ENCODE measurements around the gene KRTAP29-1. TPM values are rescaled to one million over a fixed set of nuclear protein-coding genes. Genes with fewer than 3 reads are reported as not detected.
"Not testable (repeated sequence)": the region's sequence is repeated elsewhere in the genome, so short reads cannot be mapped to it uniquely, and the experiment has no call there.

The KRTAP29-1 gene
- polyA plus RNA-seq (2011; rRNA removed) (not detected in 2 replicates), polyA minus RNA-seq (2011; rRNA and poly(A)+ RNA removed) (not detected in 2 replicates)

- TF ChIP-seq CTCF (IDR thresholded peaks at IDR 0.05; ENCODE audit: low read depth, low read length): no peak
- H3K27me3 ChIP-seq (ENCODE audit: control insufficient read depth, insufficient read depth, low read length): peaks cover 2% of the 10 kb centered on the region
- ChIA-PET CTCF (interaction anchor here (1.4 kb wide), 2 partner anchors 20 to 247 kb away, joined by 6 to 8 read pairs; no protein-coding TSS in a partner anchor), POLR2A (no interaction called here)
- no peak for DNase-seq (ENCODE audit: low read depth, low spot score)
- peaks cover 2% of the 10 kb centered on the region for H3K9me3 ChIP-seq (ENCODE audit: control insufficient read depth, insufficient read depth, low read length)
- no peak within 1 kb of the TSS for H3K27ac ChIP-seq (ENCODE audit: low read depth, low read length)
- H3K4me3 ChIP-seq (ENCODE audit: low read depth, low read length): no peak within 1 kb of the TSS
These were observed at the start of gene KRTAP29-1 for GRCh38 chr17:41301916-41302901. Gene KRTAP29-1, minus strand, starts transcription at chr17:41302851. Its CDS starts 0 bp downstream, at chr17:41302851.

- no peak overlapping the region for H3K4me3 ChIP-seq (ENCODE audit: low read depth, low read length)
- TF ChIP-seq CTCF (IDR thresholded peaks at IDR 0.05; ENCODE audit: low read depth, low read length): no peak
- no peaks in the 10 kb centered on the region for H3K27me3 ChIP-seq (ENCODE audit: control insufficient read depth, insufficient read depth, low read length)
- DNase-seq (ENCODE audit: low read depth, low spot score): no peak
- CTCF ChIA-PET: no interaction called here
- POLR2A ChIA-PET: no interaction called here
- no peaks in the 10 kb centered on the region; the same call in 1 of the 2 replicates for H3K9me3 ChIP-seq (ENCODE audit: control insufficient read depth, insufficient read depth, low read length)
- H3K27ac ChIP-seq (ENCODE audit: low read depth, low read length): no peak overlapping the region
These were observed 48.5 kb upstream of the KRTAP29-1 start for GRCh38 chr17:41351177-41351576.

GRCh38 chr17:41350381-41350878 lies 47.8 kb upstream of the KRTAP29-1 start, which contains the start of gene KRT33A:
Gene KRT33A, minus strand, starts transcription at chr17:41350828. Its CDS starts 61 bp downstream, at chr17:41350767.
- CTCF ChIA-PET: interaction anchor here (1.0 to 1.7 kb wide), 2 partner anchors 28 to 198 kb away, joined by 3 to 7 read pairs; no protein-coding TSS in a partner anchor
- H3K27ac ChIP-seq (ENCODE audit: low read depth, low read length); H3K27me3 ChIP-seq (ENCODE audit: control insufficient read depth, insufficient read depth, low read length); POLR2A ChIA-PET; DNase-seq (ENCODE audit: low read depth, low spot score); H3K4me3 ChIP-seq (ENCODE audit: low read depth, low read length); H3K9me3 ChIP-seq (ENCODE audit: control insufficient read depth, insufficient read depth, low read length): not testable (repeated sequence)

GRCh38 chr17:41347869-41348760 lies 45.5 kb upstream of the KRTAP29-1 start:
- CTCF ChIA-PET: interaction anchor here (0.9 to 1.8 kb wide), 5 partner anchors 25 to 438 kb away, joined by 3 to 7 read pairs (median 6); no protein-coding TSS in a partner anchor
- Histone ChIP-seq H3K27me3 (ENCODE audit: control insufficient read depth, insufficient read depth, low read length) (no peaks in the 10 kb centered on the region), H3K4me3 (ENCODE audit: low read depth, low read length) (no peak overlapping the region), H3K27ac (ENCODE audit: low read depth, low read length) (no peak overlapping the region), H3K9me3 (ENCODE audit: control insufficient read depth, insufficient read depth, low read length) (peaks cover 6% of the 10 kb centered on the region)
- TF ChIP-seq CTCF (IDR thresholded peaks at IDR 0.05; ENCODE audit: low read depth, low read length): no peak
- POLR2A ChIA-PET: no interaction called here
- DNase-seq (ENCODE audit: low read depth, low spot score): no peak

- CTCF ChIA-PET: interaction anchor here (0.9 to 1.0 kb wide), 2 partner anchors 17 to 18 kb away, joined by 3 read pairs; no protein-coding TSS in a partner anchor
- POLR2A ChIA-PET; H3K4me3 ChIP-seq (ENCODE audit: low read depth, low read length); H3K27ac ChIP-seq (ENCODE audit: low read depth, low read length); H3K27me3 ChIP-seq (ENCODE audit: control insufficient read depth, insufficient read depth, low read length); DNase-seq (ENCODE audit: low read depth, low spot score): not testable (repeated sequence)
- peaks cover 19% of the 10 kb centered on the region for H3K9me3 ChIP-seq (ENCODE audit: control insufficient read depth, insufficient read depth, low read length)
These were observed 43.8 kb upstream of the KRTAP29-1 start for GRCh38 chr17:41346421-41346820.
